HepG2 (cell line): Measurements from ENCODE around the gene IFT88. TPM values are rescaled to one million over a fixed set of nuclear protein-coding genes. Genes with fewer than 3 reads are reported as not detected.

ENCODE experiments used
- ATAC-seq: fragments of 200-7000 bp; cut with Tn5 transposase; 3 replicates; pipeline ENCODE4 v1.9.1; 2020; ENCODE audit warnings: mild to moderate bottlenecking, moderate library complexity
- BruUV-seq: library from RNA; stranded (reverse); fragments of 400-500 nt; replicated peaks from 2 replicates; lab custom pipeline; 2021; lab: Mats Ljungman, UMichigan
- CTCF ChIA-PET: fragments of 300-600 bp; formaldehyde crosslinking; extraction: SDS; loops from one replicate; lab custom pipeline; 2021; ENCODE audit warnings: low total read pairs, inconsistent platforms, low intra/inter-chr PET ratio; lab: Yijun Ruan, JAX
- POLR2A ChIA-PET: fragments of 350-600 bp; sonication (Branson Sonifier 250); formaldehyde crosslinking; loops from one replicate; lab custom pipeline; 2020; ENCODE audit warnings: antibody characterized with exemption, inconsistent platforms; lab: Yijun Ruan, JAX
- DNase-seq: peaks from one replicate; pipeline ENCODE4 v3.0.0-alpha.2; 2015; ENCODE audit warnings: low spot score
- FAIRE-seq: peaks from 3 replicates; lab custom pipeline; 2011; peaks lifted over from hg19 to GRCh38; lab: Jason Lieb, UNC
- H2AFZ ChIP-seq: one replicate; pipeline ENCODE4 v1.6.1; 2011; ENCODE audit warnings: low read length, inconsistent platforms
- H3K27ac ChIP-seq: fragments of 300-600 bp; 3 replicates; pipeline ENCODE4 v1.8.0; 2011; ENCODE audit warnings: mixed run types, mild to moderate bottlenecking, mixed read lengths, low read length, inconsistent platforms; ENCODE audit not compliant: insufficient read depth; ENCODE audit errors: extremely low read length
- H3K27me3 ChIP-seq, 2 experiments: fragments of 200-600 bp in 1 of 2; 2 replicates in 1 of 2; 3 replicates in 1 of 2; pipeline versions ENCODE4 v1.6.0 to v1.8.0; 2011; ENCODE audit warnings: low read length in 2 of 2, mild to moderate bottlenecking in 2 of 2, moderate library complexity in 2 of 2, inconsistent platforms in 1 of 2; ENCODE audit not compliant: insufficient read depth in 2 of 2, control insufficient read depth in 1 of 2
- H3K36me3 ChIP-seq, 2 experiments: fragments of 200-600 bp in 1 of 2; replicated peaks in 1 of 2; 2 replicates in 1 of 2; 3 replicates in 1 of 2; pipeline versions ENCODE4 v1.5.1 to v1.8.0; 2011; ENCODE audit warnings: low read length in 2 of 2, inconsistent platforms in 1 of 2; ENCODE audit not compliant: insufficient read depth in 2 of 2, control insufficient read depth in 1 of 2
- H3K4me1 ChIP-seq: 2 replicates; pipeline ENCODE4 v1.5.1; 2012; ENCODE audit warnings: low read length, inconsistent platforms; ENCODE audit not compliant: insufficient read depth
- H3K4me2 ChIP-seq: 2 replicates; pipeline ENCODE4 v1.6.0; 2011; ENCODE audit warnings: low read depth, low read length, inconsistent platforms
- H3K4me3 ChIP-seq, 3 experiments: fragments of 200-600 bp in 1 of 3; sonication (generic), shearing (Covaris generic) in 1 of 3; replicated peaks in 1 of 3; 2 replicates each; pipeline ENCODE4 v1.5.1; 2011 to 2016; ENCODE audit warnings: low read length in 3 of 3, inconsistent platforms in 2 of 3, low read depth in 2 of 3, mild to moderate bottlenecking in 2 of 3, control low read depth in 1 of 3, mixed read lengths in 1 of 3; ENCODE audit not compliant: insufficient read depth in 1 of 3
- H3K79me2 ChIP-seq: one replicate; pipeline ENCODE4 v1.6.1; 2011; ENCODE audit warnings: low read length, inconsistent platforms; ENCODE audit not compliant: insufficient read depth
- H3K9ac ChIP-seq: 2 replicates; pipeline ENCODE4 v1.6.0; 2011; ENCODE audit warnings: mild to moderate bottlenecking, low read depth, low read length, inconsistent platforms; ENCODE audit not compliant: insufficient read depth
- H3K9me3 ChIP-seq: 2 replicates; pipeline ENCODE4 v1.5.1; 2012; ENCODE audit warnings: mild to moderate bottlenecking, low read length
- H4K20me1 ChIP-seq: 2 replicates; pipeline ENCODE4 v1.6.0; 2011; ENCODE audit warnings: inconsistent platforms, mild to moderate bottlenecking, low read length, moderate library complexity; ENCODE audit not compliant: insufficient read depth
- FOXP4 ChIP-seq: sonication (generic); formaldehyde crosslinking; IDR thresholded peaks from 2 replicates; pipeline ENCODE4 v1.4.0; 2020; ENCODE audit warnings: missing genetic modification reagents
- FUBP1 ChIP-seq: sonication (generic); formaldehyde crosslinking; IDR thresholded peaks from 2 replicates; pipeline ENCODE4 v1.5.1; 2020; ENCODE audit warnings: missing genetic modification reagents, mild to moderate bottlenecking, borderline replicate concordance
- HOXD1 ChIP-seq: sonication (generic); formaldehyde crosslinking; IDR thresholded peaks from 2 replicates; pipeline ENCODE4 v1.5.0; 2020; ENCODE audit warnings: missing genetic modification reagents
- KDM5A ChIP-seq: fragments of 200-600 bp; sonication (generic); IDR thresholded peaks from 2 replicates; pipeline ENCODE4 v1.7.0; 2018; ENCODE audit warnings: antibody characterized with exemption, mild to moderate bottlenecking, low read length, borderline replicate concordance
- MTERF4 ChIP-seq: sonication (generic); formaldehyde crosslinking; IDR thresholded peaks from 2 replicates; pipeline ENCODE4 v1.8.0; 2023; ENCODE audit warnings: mild to moderate bottlenecking, missing genetic modification reagents
- NBN ChIP-seq: fragments of 450-650 bp; conservative IDR thresholded peaks from 2 replicates; pipeline ENCODE4 v1.6.1; 2017
- NCOA2 ChIP-seq: sonication (generic); formaldehyde crosslinking; IDR thresholded peaks from 2 replicates; pipeline ENCODE4 v1.8.0; 2022; ENCODE audit warnings: inconsistent platforms
- NCOR1 ChIP-seq: fragments of 200-600 bp; sonication (generic); IDR thresholded peaks from 2 replicates; pipeline ENCODE4 v1.7.0; 2017; ENCODE audit warnings: antibody characterized with exemption, low read length, borderline replicate concordance
- PHF21A ChIP-seq: sonication (generic); formaldehyde crosslinking; IDR thresholded peaks from 2 replicates; pipeline ENCODE4 v1.5.0; 2020; ENCODE audit warnings: mild to moderate bottlenecking, missing genetic modification reagents
- RFXAP ChIP-seq: sonication (generic); formaldehyde crosslinking; IDR thresholded peaks from 2 replicates; pipeline ENCODE4 v1.4.0; 2020; ENCODE audit warnings: missing genetic modification reagents, borderline replicate concordance
- RNF2 ChIP-seq: fragments of 450-650 bp; conservative IDR thresholded peaks from 2 replicates; pipeline ENCODE4 v1.6.1; 2016; ENCODE audit warnings: low read depth
- SIX4 ChIP-seq: sonication (generic); formaldehyde crosslinking; IDR thresholded peaks from 2 replicates; pipeline ENCODE4 v1.4.0; 2020; ENCODE audit warnings: missing genetic modification reagents
- ZBTB3 ChIP-seq: sonication (generic); formaldehyde crosslinking; IDR thresholded peaks from 2 replicates; pipeline ENCODE4 v1.4.0; 2020; ENCODE audit warnings: low read depth, mild to moderate bottlenecking, moderate library complexity, missing genetic modification reagents, borderline replicate concordance
- ZBTB39 ChIP-seq: sonication (generic); formaldehyde crosslinking; IDR thresholded peaks from 2 replicates; pipeline ENCODE4 v1.5.0; 2020; ENCODE audit warnings: missing genetic modification reagents
- ZBTB7B ChIP-seq: sonication (generic); formaldehyde crosslinking; IDR thresholded peaks from 2 replicates; pipeline ENCODE4 v1.4.0; 2020; ENCODE audit warnings: missing genetic modification reagents
- ZIK1 ChIP-seq: sonication (generic); formaldehyde crosslinking; IDR thresholded peaks from 2 replicates; pipeline ENCODE4 v1.5.0; 2020; ENCODE audit warnings: mild to moderate bottlenecking, low read depth, missing genetic modification reagents, borderline replicate concordance
- ZKSCAN5 ChIP-seq: sonication (generic); formaldehyde crosslinking; IDR thresholded peaks from 2 replicates; pipeline ENCODE4 v1.5.1; 2020; ENCODE audit warnings: mild to moderate bottlenecking, missing genetic modification reagents
- ZMYM2 ChIP-seq: sonication (generic); formaldehyde crosslinking; IDR thresholded peaks from 2 replicates; pipeline ENCODE4 v1.8.0; 2022; ENCODE audit warnings: mild to moderate bottlenecking, missing genetic modification reagents
- ZNF335 ChIP-seq: sonication (generic); formaldehyde crosslinking; IDR thresholded peaks from 2 replicates; pipeline ENCODE4 v1.4.0; 2020; ENCODE audit warnings: missing genetic modification reagents
- ZNF451 ChIP-seq: sonication (generic); formaldehyde crosslinking; IDR thresholded peaks from 2 replicates; pipeline ENCODE4 v1.5.0; 2020; ENCODE audit warnings: mild to moderate bottlenecking, missing genetic modification reagents
- WGBS: methylation state at CpG from one replicate; pipeline ENCODE4 v1.1.6; 2017; ENCODE audit warnings: low lambda C conversion rate; 5-methylcytosine and 5-hydroxymethylcytosine counted together
- in situ Hi-C: cut with HindIII; loops from 2 replicates; pipeline ENCODE4 v1.10.0; 2017; ENCODE audit warnings: low pct_unique_long_range_greater_than_20kb; ENCODE audit not compliant: extremely low pct_ligation_motif_present
- intact Hi-C: fragments of 100-400 bp; cut with micrococcal nuclease; formaldehyde crosslinking; loops from one replicate; pipeline ENCODE4 v1.10.0; 2022; ENCODE audit not compliant: unreplicated experiment
- polyA plus RNA-seq, 8 experiments: library from polyadenylated mRNA; depleted of rRNA in 3 of 8; stranded (reverse) in 7 of 8; unstranded in 1 of 8; fragments of >200 nt; fragmentation: Illumina TruSeq in 4 of 8; extraction: Trizol in 4 of 8; gene quantifications; 2 replicates each; pipeline versions ENCODE4 v1.2.1 to v1.2.3, GENCODE V29; 2011 to 2016; ENCODE audit warnings: low read depth in 4 of 8, missing spikeins in 1 of 8, mixed read lengths in 1 of 8; ENCODE audit not compliant: insufficient read depth in 1 of 8
- total RNA-seq, 5 experiments: library from RNA; depleted of rRNA; stranded (reverse); fragments of >200 nt; fragmentation: Illumina TruSeq; extraction: Trizol; gene quantifications; 2 replicates each; pipeline ENCODE4 v1.2.3, GENCODE V29; 2016; ENCODE audit warnings: low read depth in 1 of 5

IFT88 gene
- total and polyA plus RNA-seq, 2 of the 13 experiments (the other 11 are each of a cell fraction or from before 2014, with no cell fraction given) = 8.4 to 19.9 TPM

- WGBS = 92% methylated on average over 6 of the region's 6 CpGs
- no peak overlapping the region for H3K9ac ChIP-seq
- H3K79me2 ChIP-seq = no peaks in the 10 kb centered on the region
- BruUV-seq = no TSS peak
- CTCF ChIA-PET = no interaction called here
- H3K4me1 ChIP-seq = no peaks in the 10 kb centered on the region
- H3K9me3 ChIP-seq = no peaks in the 10 kb centered on the region
- H3K36me3 ChIP-seq = no peaks in the 10 kb centered on the region
- intact Hi-C loops (no loop called here), in situ Hi-C loops (no loop called here)
- TF ChIP-seq ZBTB7B (CRISPR knock-in tag) (no peak), ZIK1 (CRISPR knock-in tag) (no peak), FUBP1 (CRISPR knock-in tag) (no peak), MTERF4 (no peak), NCOR1 (no peak), FOXP4 (no peak), ZKSCAN5 (CRISPR knock-in tag) (no peak), ZBTB39 (CRISPR knock-in tag) (no peak), SIX4 (CRISPR knock-in tag) (no peak), RFXAP (CRISPR knock-in tag) (no peak), RNF2 (no peak), NCOA2 (CRISPR knock-in tag) (no peak), KDM5A (no peak), ZMYM2 (CRISPR knock-in tag) (no peak), ZBTB3 (CRISPR knock-in tag) (no peak), NBN (no peak), HOXD1 (no peak), PHF21A (CRISPR knock-in tag) (no peak), ZNF451 (CRISPR knock-in tag) (no peak), ZNF335 (CRISPR knock-in tag) (no peak)
- ATAC-seq = no peak
- no peaks in the 10 kb centered on the region for H4K20me1 ChIP-seq
- no peak overlapping the region for H3K4me2 ChIP-seq
- no peak for DNase-seq
- H3K27ac ChIP-seq = no peak overlapping the region
- no peak overlapping the region for H3K4me3 ChIP-seq
- no peak for FAIRE-seq
- no peak overlapping the region for H2AFZ ChIP-seq
- POLR2A ChIA-PET = no interaction called here
- no peaks in the 10 kb centered on the region for H3K27me3 ChIP-seq
These were observed 118.1 kb downstream of the IFT88 start for GRCh38 chr13:20685092-20685491.
